HG03442 (cell line): ENCODE measurements around the gene PCGF5.
"Not testable (repeated sequence)": the region's sequence is repeated elsewhere in the genome, so short reads cannot be mapped to it uniquely, and the experiment has no call there.

ENCODE experiments used
- ATAC-seq: cut with Tn5 transposase; IDR thresholded peaks from one replicate; pipeline ENCODE4 v1.9.1; 2021; ENCODE audit warnings: mild to moderate bottlenecking, moderate library complexity; ENCODE audit not compliant: unreplicated experiment

PCGF5 gene

DNA sequence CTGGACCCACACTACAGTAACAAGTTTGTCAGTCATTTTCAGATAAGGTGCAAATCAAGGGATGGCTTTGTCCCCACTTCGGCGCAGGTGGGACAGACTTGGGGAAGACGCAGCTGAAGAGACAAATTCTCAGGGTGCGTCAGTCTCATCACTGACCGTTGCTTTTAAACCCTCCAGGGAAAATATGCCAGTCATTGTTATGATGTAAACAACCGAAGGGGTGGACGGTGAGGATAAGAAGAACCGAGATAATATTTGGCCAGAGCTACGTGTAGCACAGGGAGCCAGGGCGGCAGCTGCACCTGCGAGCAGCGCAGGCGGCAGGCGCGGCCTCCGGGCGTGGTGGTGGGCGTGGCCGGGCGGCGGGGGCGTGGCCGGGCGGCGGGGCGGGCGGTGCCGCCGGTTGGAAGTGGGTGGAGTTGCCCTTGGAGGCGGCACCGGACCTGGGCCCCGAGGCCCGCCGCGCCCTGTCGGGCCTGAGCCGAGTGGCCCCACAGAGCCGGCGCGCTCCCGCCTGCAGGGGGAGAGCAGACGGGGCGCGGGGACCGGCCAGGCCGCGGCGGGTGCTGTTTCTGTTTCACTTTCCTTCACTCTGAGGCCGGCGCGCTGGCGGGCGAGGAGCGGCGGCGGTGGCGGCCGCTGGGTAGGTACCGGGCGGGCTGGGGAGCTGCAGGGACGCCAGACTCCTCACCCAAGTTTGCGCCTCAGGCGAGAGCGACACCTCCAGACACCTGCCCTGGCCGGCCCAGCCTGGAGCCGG, at the start of gene PCGF5:
Gene PCGF5 (plus strand): TSS at position 470 of the 760 bp plus-strand sequence. CDS start 2,209 bp downstream, outside the sequence.
- ATAC-seq = peak; percentile 95

- ATAC-seq = no peak
Observed at GRCh38 chr10:91171485-91171884, 49.0 kb upstream of the PCGF5 start.

DNA sequence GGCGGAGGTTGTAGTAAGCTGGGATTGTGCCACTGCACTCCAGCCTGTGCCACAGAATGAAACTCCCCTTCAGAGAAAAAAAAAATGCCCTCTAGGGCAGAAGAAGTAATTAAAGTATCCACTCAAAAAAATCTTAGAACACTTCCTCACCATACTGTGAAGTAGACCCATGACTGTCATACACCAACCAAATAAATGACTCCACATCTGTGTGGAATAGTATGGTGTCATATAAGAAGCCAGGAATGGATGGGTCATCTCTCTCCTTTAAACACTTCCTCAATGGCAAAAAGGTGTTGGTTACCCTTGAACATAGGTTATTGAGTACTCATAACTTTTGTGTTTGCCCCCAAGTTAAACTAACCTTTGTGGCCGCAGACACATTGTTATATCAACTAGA, 48.1 kb upstream of the PCGF5 start:
- no peak for ATAC-seq

- no peak for ATAC-seq
Observed at GRCh38 chr10:91185239-91185875, 35.1 kb upstream of the PCGF5 start.

DNA sequence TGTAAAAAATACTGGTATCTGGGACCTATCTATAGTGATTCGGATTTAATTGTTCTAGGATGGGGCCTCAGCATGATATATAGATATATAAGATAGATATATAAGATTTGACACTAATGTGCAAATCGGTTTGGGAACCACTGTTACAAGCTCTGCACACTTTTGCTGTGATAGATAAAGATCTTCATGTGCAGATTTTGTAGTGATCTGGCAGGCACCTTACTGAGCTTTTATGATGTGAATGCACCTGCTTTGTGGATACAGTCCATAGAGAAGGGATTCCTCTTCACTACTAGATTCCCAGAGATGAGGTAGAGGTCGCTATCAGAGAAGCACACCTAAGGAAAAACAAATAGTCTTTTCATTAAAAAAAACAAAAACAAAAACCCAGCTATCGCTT, 33.3 kb upstream of the PCGF5 start:
- ATAC-seq = no peak

DNA sequence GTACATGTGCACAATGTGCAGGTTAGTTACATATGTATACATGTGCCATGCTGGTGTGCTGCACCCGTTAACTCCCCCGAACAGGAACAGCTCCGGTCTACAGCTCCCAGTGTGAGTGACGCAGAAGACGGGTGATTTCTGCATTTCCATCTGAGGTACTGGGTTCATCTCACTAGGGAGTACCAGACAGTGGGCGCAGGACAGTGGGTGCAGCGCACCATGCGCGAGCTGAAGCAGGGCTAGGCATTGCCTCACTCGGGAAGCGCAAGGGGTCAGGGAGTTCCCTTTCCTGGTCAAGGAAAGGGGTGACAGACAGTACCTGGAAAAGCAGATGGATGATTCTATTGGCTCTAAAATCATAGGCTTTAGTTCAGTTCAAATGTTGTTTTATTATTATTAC, 32.5 kb upstream of the PCGF5 start:
- not testable (repeated sequence) for ATAC-seq

DNA sequence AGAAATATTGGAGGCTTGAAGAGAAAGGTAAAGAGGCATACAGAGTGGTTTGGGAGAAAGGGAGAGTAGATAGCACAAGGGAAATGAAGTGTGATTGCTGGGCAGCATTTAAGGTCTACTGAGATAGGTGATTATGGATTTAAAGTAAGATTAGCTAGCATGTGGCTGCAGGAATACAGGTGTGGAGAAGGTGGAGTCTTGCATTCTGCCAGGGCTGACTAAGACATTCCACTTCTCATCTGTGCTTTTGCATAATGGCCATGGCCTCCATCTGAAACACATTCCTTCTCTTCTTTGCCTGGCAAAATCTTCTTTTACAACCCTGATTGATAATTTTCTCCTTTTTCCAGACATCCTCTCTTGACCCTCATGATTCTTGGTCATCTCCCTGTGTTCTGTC, 31.6 kb upstream of the PCGF5 start:
- no peak for ATAC-seq

DNA sequence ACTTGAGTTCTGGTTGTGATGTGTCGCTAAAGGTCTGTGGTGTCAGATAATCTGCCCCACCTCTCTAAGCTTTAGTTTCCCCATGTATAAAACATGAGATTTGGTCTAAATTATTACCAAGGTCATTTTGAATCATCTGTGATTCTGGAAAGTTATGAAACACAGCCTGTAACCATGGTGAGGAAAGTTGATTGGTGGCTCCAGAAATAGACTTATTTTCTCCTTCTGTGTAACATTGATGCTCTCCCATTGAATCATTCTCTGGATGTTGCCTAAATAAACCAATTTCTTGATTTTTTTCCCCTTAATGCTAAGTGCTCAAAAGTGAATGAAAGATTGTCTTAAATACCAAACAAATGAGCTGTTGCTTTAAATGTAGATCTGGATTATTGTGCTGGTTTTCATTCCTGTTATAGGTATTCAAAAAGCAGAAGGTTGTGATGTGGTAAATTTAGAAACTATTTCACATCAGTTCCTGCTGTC, 30.0 kb upstream of the PCGF5 start:
- no peak for ATAC-seq

GRCh38 chr10:91190876-91191583, 29.4 kb upstream of the PCGF5 start:
- ATAC-seq = peak; percentile 71

GRCh38 chr10:91191584-91191919, 28.9 kb upstream of the PCGF5 start:
- peak; percentile 4 for ATAC-seq

GRCh38 chr10:91194497-91195179, 25.8 kb upstream of the PCGF5 start:
- ATAC-seq = no peak

- ATAC-seq = no peak
Observed at GRCh38 chr10:91196268-91197048, 24.0 kb upstream of the PCGF5 start.

DNA sequence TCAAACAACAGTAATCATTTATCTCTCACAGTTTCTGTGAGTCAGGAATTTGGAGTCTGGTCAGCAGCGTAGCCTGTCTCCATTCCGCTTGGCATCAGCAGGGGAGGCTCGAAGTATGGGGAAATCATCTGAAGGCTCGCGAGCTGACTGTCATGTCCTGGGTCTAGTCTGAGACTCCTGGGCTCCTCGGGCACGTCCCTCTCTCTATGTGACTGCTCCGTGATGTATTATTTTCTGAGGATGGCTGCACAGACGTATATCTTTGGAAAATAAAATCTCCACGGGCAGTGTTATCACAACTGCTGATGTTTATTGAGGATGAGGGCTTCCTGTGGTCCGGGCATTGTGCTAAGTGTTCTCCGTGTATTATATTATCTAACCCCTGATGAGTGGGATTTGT, 23.3 kb upstream of the PCGF5 start:
- no peak for ATAC-seq

DNA sequence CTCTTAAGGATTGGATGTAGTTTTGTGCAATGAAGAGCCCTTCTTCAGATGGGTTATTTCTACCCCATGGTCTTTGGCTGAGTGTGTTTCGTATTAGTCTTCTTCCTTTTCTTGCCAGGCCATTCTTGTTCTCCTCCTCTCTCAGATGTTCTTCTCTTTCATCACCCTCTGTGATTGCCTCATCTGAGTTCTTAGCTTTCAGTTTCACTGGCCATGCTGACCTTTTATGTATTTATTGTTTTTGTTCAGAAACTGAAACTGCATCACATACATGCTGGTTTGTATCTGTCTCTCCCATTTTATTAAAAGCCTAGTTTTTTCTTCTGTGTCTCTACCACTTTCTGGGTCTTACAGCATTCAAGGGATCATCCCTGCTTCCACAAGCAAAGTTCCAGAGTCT, 21.7 kb upstream of the PCGF5 start:
- ATAC-seq = peak; percentile 69

GRCh38 chr10:91200314-91201212, 19.9 kb upstream of the PCGF5 start:
- no peak for ATAC-seq

DNA sequence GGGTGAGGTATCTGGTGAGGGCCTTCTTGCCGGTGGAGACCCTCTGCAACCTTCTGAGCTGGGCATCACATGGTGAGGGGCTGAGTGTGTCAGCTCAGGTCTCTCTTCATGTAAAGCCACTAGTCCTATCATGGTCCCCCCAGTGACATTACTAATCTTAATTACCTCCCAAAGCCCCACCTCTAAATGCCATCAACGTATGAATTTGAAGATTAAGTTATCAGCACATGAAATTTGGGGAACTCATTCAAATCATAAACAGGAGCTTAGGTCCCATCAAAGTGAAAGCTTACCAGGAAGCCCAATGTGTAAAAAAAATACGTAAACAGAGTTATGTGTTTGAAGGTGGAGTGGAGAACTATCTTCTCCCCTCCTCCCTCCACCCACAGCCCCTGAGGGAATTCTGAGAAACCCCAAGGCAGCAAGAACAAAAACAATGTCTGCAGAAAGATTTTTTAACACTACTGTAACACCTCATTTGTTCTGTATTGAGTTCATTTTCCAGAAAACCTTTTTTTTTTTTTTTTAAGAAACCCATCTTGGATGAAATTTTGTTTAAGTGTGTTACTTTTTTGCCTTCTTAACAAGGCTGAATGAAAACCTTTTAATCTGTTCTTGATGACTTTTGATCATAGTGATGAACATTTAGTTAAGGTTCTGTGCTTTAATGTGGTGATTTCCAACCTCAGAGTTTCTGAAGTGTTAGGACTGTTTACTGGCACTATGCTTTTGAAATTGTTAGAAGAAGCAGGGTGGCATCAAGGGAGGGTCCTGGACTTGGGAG, 19.1 kb upstream of the PCGF5 start:
- ATAC-seq = peak; percentile 48

GRCh38 chr10:91206427-91206826, 14.0 kb upstream of the PCGF5 start:
- peak; percentile 38 for ATAC-seq

DNA sequence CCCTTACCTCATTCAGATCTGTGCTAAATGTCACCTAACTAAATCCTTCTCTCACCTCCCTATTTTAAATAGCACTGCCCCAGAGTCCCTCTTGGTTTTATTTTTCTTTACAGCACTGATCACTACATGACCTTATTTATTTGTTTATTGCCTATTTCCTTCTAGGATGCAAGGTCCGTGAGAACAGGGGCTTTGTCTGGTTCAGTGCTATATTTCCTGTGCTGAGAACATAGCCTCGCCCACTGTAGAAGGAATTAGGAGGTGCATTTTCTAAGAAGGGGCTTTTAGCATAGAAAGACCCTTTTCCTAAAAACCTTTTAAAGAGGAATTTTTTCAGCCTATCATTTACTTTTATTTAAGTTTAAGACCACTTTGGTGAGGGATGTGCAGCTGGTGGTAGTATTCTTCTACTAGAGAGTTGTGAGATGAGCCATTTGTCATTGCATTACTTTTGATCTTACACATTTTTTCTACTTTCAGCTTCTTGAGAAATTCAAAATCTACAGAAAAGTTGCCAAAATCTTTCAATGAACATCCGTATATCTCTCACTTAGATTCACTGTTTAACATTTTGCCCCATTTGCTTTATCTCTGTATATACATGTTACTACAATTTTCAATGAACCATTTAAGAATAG, 13.5 kb upstream of the PCGF5 start:
- peak; percentile 18 for ATAC-seq
